NCI-H345 treated with DMSO at 0.1 percent for 48 hours (cell line): ENCODE data around the gene LRRK1.

Experiments
- DNase-seq: peaks from one replicate; lab custom pipeline; 2025; ENCODE audit not compliant: unreplicated experiment; lab: John Stamatoyannopoulos, UW

LRRK1 gene

DNA sequence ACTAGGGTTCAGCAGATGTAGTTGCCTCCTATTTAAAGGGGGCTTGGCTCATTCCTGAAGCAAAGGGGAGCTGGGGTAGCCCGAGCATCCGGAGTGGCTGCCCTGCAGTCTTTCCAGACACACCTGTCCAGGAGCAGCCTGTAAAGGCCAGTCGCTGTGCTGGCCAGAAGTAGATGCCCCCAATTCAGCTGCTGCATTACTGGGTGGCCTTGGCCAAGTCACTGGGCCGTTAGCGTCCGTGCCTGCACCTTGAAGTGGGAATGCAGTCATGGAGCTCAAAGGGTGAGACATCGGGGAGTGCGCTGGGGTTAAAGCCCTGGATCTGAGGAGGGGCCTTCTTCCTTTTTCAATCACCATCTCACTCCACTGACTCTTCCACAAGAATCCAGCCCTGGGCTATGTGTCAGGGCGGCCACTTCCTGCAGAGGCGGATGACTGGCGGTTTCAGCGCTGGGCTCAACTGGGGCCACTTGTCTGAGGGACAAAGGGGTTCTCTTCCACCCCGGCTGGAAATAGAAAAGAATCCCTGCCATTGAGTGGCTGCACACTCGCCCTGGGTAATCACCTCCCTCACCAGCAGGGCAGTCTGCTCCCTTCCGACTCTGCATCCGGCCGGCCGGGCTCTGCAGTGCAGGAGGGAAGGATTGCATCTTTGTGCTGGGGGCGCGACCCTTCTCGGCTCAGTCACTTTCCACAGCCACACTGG, 27.7 kb upstream of the LRRK1 start:
- no peak for DNase-seq

- DNase-seq = no peak
These were observed 27.2 kb upstream of the LRRK1 start for GRCh38 chr15:100892013-100892355.

DNA sequence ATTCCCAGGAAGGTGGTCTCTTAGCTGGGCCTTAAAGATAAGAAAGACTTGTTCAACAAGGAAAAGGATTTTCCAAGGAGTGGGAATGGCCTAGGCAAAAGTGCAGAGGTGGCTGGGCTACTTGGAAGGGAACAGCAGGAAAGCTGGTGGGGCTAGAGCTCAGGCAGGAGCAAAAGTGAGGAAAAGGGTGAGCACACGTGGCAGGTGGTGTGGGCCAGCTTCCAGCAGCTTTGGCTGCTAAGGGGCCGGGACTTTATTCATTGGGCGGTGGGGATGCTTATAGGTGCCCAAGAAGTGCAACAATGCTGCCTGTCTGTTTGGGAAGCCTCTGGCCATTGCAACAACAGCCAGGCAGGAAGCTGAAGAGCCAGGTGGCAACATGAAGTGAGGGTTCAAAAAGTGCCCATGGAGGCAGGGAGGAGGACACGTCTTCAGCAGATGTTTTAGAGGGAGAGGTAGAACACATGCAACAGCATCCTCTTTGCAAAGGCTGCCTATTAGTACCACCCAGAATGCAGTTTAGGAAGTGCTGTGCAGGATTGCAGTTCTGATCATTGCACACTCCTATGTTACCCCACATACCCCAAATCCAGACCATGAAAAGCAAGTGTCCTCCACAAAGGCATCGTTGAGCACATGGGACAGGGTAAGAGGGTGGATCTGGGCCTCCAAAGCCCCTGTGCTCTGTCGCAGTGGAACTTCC, 25.7 kb upstream of the LRRK1 start:
- no peak for DNase-seq

- no peak for DNase-seq
These were observed 25.2 kb upstream of the LRRK1 start for GRCh38 chr15:100893964-100894295.

GRCh38 chr15:100895721-100896120, 23.4 kb upstream of the LRRK1 start:
- DNase-seq = no peak

DNA sequence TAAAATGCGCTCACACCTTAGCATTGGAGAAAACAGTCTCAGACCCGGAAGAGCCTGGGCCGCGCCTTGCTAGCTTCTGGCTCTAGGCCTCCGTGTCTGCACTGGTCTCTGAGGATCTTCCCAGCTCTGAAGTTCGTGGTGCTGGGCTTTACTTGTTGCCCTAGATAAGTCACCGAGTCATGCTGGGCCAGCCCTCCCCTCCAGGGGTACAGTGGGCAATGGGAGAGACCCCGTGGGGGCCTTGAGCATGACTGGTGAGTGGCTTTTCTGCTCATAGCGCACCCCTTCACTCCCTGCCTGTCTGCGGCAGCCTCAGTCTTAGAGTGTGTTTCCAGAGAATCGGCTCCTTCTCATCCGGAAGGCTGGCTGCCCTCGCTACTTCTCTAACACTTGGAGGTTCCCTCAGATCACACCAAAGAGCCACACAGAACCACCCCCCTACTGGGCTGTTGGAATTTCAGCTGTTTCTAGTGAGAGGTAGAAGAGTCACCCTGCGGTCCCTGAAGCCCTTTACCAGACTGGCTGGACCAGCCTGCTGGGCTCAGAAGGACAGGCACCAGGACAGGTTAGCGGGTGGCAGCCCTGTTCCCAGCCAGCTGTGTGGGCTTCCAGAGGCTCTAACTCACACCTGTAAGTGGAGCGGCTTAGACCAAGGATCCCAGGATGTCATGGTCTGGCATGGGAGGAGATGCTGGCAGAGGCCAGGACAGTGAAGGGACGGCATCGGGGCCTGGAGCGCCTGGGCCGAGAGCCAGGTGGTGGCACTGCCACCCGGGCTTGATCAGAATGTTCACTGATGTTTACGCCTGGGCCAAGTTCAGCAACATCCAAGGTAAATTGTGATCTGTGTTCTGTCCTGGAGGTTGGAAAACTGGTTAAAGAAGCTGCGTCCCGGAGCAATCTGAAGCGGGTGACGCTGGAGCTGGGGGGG, 21.7 kb upstream of the LRRK1 start:
- DNase-seq = no peak

DNA sequence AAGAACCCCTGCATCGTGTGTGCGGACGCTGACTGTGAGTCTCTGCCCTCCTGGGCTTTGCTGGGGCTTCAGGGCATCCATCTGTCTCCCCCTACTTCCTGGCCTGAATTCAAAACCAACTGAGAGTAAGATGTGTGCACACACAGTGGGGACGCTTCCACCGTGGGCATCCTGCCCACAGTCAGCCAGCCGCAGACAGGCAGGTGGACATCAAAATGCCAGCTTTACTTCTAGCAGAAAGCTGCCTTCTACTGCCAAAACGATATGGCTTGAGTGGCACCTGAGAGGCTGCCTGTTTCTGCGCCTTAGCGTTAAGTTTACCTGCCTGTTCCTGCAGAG, 21.0 kb upstream of the LRRK1 start:
- no peak for DNase-seq

DNA sequence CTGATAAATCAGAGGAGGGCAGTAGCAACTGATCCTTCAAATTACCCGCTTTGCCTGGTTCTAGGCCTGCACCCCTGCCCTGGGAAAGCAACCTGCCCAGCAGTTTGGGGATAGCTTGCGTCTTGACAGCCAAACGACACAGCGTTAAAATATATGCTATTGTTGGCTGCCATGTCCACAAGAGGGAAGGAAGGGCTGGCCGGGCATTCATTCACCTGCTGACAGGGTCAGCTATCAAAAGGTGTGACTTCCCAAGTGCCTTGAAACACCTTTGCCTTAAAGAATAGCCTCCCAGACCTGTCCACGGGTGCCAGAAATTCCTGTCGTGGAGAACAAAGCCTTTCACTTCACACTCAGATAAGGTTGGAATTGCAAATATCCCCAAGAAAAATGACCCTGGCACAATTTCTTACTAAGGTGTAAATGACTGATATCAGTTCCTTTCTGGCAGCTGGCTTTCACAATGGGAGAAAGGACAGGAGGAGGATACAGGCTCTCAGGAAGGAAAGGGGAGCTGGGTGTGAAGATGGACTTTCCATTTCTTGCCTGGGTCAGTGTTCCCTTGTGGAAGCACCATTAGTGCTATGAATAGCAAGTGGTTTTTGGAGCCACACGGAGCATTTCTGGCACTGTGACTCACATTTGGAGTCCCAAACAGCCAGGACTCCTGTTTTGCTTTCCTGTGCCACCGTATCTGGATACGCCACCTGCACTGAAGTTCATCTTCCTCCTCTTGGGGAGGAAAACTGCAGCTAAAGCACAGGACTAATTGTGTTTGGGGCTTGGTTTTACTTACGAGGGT, 20.3 kb upstream of the LRRK1 start:
- no peak for DNase-seq

DNA sequence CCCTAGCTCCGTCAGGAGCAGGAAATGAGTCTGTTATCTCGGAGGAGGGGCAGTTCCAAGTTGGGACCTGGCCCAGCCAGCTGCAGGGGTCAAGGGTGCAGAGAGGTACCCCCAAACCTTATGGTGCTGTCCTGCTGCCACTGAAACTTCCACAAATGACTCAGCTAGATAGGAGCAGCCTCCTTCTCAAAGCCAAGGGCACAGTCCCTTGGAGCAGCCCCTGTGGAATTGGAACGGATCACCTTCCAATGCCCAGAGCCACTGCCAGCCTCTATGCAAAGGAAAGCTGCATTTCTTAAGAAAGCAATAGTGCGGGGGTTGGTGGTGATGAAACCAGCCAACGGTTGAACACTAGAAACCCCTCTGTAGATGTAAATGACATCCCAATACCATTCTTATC, 19.6 kb upstream of the LRRK1 start:
- no peak for DNase-seq

GRCh38 chr15:100900136-100900794, 18.9 kb upstream of the LRRK1 start:
- DNase-seq = no peak

DNA sequence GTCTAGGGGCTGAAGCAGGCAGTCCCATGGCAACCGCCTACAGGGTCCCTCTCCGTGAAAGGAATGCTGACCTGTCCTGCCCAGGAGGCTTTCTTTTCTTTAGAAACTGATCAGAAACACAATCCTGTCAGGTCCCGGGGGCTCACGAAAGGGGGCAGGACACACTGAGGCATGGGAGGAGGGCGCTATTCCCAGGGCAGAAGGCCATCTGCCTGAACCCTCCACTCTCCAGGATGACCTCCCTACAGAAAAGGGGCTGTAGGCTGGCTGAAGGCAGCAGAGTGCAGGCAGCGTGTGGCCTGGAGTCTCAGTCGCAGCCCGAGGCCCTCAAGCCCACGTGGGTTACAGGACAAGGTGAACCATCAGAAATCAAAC, 18.4 kb upstream of the LRRK1 start:
- no peak for DNase-seq

DNA sequence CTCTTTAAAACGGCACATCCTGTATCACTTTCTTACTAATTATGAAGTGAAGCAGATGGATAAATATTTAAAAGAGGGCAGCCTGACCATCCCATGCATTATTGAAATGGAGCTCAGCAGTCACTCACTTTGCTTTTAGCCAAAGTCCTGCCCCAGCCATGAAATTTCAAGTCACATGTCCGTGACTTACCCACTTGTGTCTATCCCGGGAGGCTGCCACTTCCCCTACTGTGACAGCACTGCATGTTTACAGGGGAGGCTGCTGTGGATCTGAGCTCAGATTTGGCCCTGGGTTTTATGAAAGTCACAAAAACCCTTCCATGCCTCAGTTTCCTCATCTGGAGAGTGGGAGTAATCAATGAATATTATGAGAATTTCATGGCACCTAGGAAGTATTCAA, 17.9 kb upstream of the LRRK1 start:
- no peak for DNase-seq

DNA sequence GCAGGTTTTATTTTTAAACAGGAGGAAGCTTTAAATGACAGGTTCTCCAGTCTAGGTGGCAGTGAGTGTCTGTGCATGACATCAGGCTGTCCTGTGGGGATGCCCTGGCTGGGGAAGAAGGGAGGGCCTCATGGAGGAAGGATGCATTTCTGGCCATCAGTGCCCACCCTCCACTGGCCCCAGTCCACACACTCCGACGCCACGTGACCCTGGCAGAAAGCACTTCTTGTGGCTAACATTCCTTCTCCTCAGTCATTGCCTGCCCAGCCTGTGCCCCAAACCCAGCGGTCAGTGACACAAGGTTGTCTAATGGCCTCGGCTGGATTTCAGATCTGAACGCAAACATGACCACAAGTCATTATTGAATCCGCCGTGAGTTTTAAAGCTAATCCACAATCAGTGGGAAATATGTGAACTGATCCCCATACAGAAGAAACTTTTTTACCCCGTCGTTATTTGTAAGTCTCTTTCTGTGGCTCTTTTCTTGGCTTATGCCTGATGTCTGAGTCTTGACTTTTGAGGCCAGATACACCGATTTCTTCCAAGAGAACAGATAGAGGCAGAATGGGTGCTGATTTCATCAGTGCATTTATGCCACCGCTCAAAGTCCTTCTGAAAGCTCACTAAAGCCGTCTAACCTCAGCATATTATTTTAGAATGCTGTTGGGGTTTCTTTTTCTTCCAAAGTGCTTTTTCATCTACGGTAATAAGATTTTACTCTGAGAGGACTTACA, 17.3 kb upstream of the LRRK1 start:
- no peak for DNase-seq

- no peak for DNase-seq
These were observed 16.6 kb upstream of the LRRK1 start for GRCh38 chr15:100902436-100903167.

GRCh38 chr15:100903168-100903554, 16.0 kb upstream of the LRRK1 start:
- DNase-seq = no peak

DNA sequence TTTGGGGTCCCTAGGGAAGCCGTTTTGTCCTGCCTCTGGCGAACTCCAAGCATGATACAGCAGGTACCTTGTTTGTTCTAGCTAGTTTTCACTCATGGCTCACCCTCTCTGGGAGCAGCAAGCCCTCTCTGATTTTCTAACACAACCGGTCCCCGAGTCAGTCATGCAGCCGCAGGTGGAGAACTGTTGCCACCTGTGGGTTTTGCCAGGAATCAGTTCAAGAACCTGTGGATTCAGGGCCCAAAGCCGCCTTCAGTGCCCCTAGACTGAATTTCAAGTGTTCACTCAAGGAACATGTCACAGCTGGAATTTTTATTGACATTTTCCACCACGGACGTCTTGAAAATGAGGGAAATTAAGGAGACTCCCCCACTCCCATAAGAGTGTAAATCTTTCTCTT, 13.3 kb upstream of the LRRK1 start:
- DNase-seq = no peak

- DNase-seq = no peak
These were observed 10.7 kb upstream of the LRRK1 start for GRCh38 chr15:100908466-100908865.

DNA sequence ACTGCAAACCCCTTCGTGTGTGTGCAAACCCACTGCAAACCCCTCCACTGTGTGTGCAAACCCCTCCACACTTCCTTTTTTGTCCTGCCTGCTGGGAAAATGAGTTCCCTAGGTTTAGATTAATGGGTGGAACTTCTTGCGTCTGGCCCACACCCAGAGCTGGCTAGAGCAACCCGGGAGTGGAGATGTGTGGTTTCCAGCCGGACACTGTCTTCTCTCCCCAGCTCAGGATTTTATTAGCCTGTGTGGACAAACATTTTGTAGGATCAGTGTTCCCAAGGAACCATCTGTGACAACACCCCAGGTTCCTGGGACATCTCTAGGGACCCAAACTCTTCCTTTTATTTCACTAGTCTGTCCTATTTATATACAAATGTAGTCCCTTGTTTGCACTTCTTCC, 9.6 kb upstream of the LRRK1 start:
- no peak for DNase-seq
